Measurements from ENCODE around the gene CXCL9. TPM values are rescaled to one million over a fixed set of nuclear protein-coding genes. Genes with fewer than 3 reads are reported as not detected.
A peak's percentile ranks its signal among the peaks of the same experiment; 100 is the strongest.
"Not testable (repeated sequence)": the region's sequence is repeated elsewhere in the genome, so short reads cannot be mapped to it uniquely, and the experiment has no call there.

The CXCL9 gene
- total RNA-seq, 1 donor from 2014 or later: 0.14 TPM

DNA sequence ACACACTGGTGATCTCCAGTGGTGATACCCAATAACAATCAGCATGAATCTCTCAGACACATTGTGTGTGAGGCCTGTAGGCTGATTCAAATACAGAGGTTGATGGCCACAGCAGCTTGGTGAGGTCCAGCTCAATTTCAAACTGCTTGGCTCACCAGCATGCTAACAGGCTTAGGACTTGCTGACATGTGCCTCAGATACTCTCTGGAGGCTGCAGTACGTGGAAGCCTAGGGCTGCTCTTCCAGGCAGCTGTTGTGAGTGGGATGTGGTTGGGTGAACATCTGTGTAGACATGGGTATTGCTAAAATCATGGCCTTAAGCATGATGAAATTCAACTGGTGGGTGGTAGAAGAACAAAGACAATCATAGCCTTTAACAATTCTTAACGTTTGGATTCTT, 4.3 kb downstream of the CXCL9 start:
- intact Hi-C loops (cut with micrococcal nuclease): no loop called here

DNA sequence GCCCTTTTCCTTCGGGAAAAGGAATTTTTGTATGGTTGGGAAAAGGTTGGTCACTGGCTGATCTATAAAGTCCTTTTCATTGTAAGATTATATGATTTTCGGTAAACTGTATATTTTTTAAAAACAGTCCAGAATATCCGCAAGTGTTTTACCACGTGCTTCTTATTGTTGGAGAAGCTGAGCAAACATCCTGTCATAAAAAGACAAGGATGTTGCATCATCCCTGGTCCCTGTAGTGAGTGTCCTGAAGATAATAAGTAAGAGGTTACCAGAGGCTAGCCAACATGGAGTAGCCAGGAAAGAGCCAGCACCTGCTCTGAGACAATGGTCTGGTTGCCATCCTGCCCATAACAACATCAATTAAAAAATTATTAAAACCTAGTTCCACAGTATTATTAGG, 5.1 kb downstream of the CXCL9 start:
- DNase-seq: no peak
- Mint-ChIP-seq H3K27me3 (peaks cover 4% of the 10 kb centered on the region), H3K4me3 (no peak overlapping the region), H3K36me3 (ENCODE audit: low read depth) (no peaks in the 10 kb centered on the region), H3K4me1 (peaks cover 6% of the 10 kb centered on the region), H3K9me3 (no peaks in the 10 kb centered on the region), H3K27ac (no peak overlapping the region)
- intact Hi-C loops (cut with micrococcal nuclease): no loop called here

More for the DNA sequence above, 4.3 kb downstream of the CXCL9 start:
- Mint-ChIP-seq H3K27ac (no peak overlapping the region), H3K4me1 (peaks cover 6% of the 10 kb centered on the region), H3K27me3 (peaks cover 6% of the 10 kb centered on the region), H3K9me3 (no peaks in the 10 kb centered on the region), H3K4me3 (no peak overlapping the region), H3K36me3 (ENCODE audit: low read depth) (no peaks in the 10 kb centered on the region)
- DNase-seq: no peak

DNA sequence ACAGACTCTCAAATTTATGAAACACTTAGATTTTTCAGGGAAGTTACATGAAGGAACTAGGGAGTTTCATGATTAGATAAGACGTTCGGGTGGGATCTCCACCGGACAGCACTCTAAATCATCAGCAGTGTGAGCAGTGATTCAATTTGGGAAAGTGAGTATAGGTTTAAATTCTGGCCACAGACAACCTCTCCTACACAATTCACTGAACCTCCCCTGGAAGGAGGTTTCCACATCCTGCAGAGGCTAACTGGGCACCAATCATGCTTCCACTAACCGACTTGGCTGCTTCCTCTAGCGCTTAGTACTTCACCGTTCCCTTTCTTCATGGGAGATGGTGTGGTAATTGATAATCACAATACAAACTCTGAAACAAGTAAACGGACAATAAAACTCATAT, 5.6 kb downstream of the CXCL9 start:
- Mint-ChIP-seq H3K27ac (no peak overlapping the region), H3K27me3 (no peaks in the 10 kb centered on the region), H3K4me3 (no peak overlapping the region), H3K36me3 (ENCODE audit: low read depth) (no peaks in the 10 kb centered on the region), H3K4me1 (peaks cover 6% of the 10 kb centered on the region), H3K9me3 (no peaks in the 10 kb centered on the region)
- intact Hi-C loops (cut with micrococcal nuclease): no loop called here
- no peak for DNase-seq

- Mint-ChIP-seq H3K36me3 (ENCODE audit: low read depth) (no peaks in the 10 kb centered on the region), H3K4me1 (peaks cover 6% of the 10 kb centered on the region), H3K9me3 (no peaks in the 10 kb centered on the region), H3K4me3 (no peak overlapping the region), H3K27me3 (no peaks in the 10 kb centered on the region), H3K27ac (no peak overlapping the region)
- no peak for DNase-seq
- intact Hi-C loops (cut with micrococcal nuclease): no loop called here
Observed at GRCh38 chr4:76000279-76000678, 7.0 kb downstream of the CXCL9 start.

GRCh38 chr4:75998525-75999147, 8.7 kb downstream of the CXCL9 start:
- H3K9me3 Mint-ChIP-seq; H3K4me1 Mint-ChIP-seq; H3K36me3 Mint-ChIP-seq (ENCODE audit: low read depth); H3K27ac Mint-ChIP-seq; DNase-seq; H3K27me3 Mint-ChIP-seq; H3K4me3 Mint-ChIP-seq: not testable (repeated sequence)
- intact Hi-C loops (cut with micrococcal nuclease): loop anchor here (10.0 kb wide), 1 partner anchor 306 kb away; the partner anchor contains the start of gene STBD1

DNA sequence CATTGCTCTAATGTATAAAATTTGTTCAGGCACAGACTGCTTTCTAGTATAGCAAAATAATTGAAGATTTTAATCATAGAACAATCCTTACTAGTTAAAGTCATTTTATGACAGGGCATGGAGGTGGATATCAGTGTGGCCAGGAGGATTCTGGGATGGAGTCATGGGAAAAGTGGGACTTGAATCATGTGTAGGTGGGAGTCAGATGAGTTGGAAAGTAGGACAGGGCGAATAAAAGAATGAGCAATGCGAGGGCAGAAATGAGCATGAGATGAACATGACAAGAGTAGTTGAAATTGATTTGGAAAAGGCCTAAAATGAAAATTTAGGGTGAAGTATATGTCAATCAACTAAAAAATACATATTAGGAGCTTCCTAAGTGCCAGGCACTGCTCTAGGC, 9.4 kb downstream of the CXCL9 start:
- H3K27ac Mint-ChIP-seq: no peak overlapping the region
- H3K9me3 Mint-ChIP-seq: no peaks in the 10 kb centered on the region
- peaks cover 4% of the 10 kb centered on the region for H3K4me1 Mint-ChIP-seq
- H3K4me3 Mint-ChIP-seq: no peak overlapping the region
- DNase-seq: no peak
- H3K36me3 Mint-ChIP-seq (ENCODE audit: low read depth): no peaks in the 10 kb centered on the region
- H3K27me3 Mint-ChIP-seq: peaks cover 9% of the 10 kb centered on the region
- intact Hi-C loops (cut with micrococcal nuclease): loop anchor here (10.0 kb wide), 1 partner anchor 307 kb away; the partner anchor contains the start of gene STBD1

- H3K27me3 Mint-ChIP-seq: peaks cover 10% of the 10 kb centered on the region
- no peak overlapping the region for H3K4me3 Mint-ChIP-seq
- no peak for DNase-seq
- intact Hi-C loops (cut with micrococcal nuclease): loop anchor here (10.0 kb wide), 1 partner anchor 308 kb away; the partner anchor contains the start of gene STBD1
- H3K4me1 Mint-ChIP-seq: no peaks in the 10 kb centered on the region
- H3K36me3 Mint-ChIP-seq (ENCODE audit: low read depth): no peaks in the 10 kb centered on the region
- no peaks in the 10 kb centered on the region for H3K9me3 Mint-ChIP-seq
- H3K27ac Mint-ChIP-seq: no peak overlapping the region
Observed at GRCh38 chr4:75997081-75997480, 10.2 kb downstream of the CXCL9 start.

DNA sequence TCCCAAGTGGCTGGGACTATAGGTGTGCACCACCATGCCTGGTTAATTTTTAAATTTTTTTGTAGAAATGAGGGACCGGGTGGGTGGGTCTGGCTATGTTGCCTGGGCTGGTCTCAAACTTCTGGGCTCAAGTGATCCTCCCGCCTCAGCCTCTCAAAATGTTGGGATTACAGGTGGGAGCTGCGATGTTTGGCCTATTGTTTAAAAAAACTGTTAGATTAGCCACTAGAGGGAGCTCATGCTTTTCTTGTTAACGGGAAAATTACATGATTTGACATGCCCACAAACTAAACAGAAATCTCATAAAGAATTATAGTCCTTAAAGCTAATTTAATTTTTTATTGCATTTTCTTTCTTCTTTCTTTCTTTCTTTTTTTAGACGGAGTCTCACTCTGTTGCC, 11.6 kb downstream of the CXCL9 start:
- no peak overlapping the region for H3K27ac Mint-ChIP-seq
- H3K4me3 Mint-ChIP-seq: no peak overlapping the region
- peak; percentile 71 for DNase-seq
- H3K27me3 Mint-ChIP-seq: peaks cover 10% of the 10 kb centered on the region
- no peaks in the 10 kb centered on the region for H3K9me3 Mint-ChIP-seq
- intact Hi-C loops (cut with micrococcal nuclease): loop anchor here (1.0 to 10.0 kb wide), 2 partner anchors 72 to 309 kb away; partner anchors contain the start of gene STBD1
- H3K4me1 Mint-ChIP-seq: peaks cover 5% of the 10 kb centered on the region
- peaks cover under 1% of the 10 kb centered on the region for H3K36me3 Mint-ChIP-seq (ENCODE audit: low read depth)

DNA sequence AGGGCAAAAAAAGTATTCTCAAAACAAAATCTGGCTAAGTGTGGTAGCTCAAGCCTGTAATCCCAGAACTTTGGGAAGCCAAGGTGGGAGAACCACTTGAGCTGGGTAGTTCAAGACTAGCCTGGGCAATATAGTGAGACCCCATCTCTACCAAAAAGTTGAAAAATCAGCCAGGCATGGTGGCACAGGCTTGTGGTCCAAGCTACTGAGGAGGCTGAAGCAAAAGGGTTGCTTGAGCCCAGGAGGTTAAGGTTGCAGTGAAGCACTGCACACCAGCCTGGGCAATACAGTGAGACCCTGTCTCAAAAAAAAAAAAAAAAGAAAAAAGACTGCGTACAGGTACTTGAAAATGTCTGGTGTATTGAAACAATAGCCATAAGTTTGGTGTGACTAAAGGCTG, 14.8 kb downstream of the CXCL9 start:
- intact Hi-C loops (cut with micrococcal nuclease): loop anchor here (5.0 to 10.0 kb wide), 2 partner anchors 312 to 320 kb away; partner anchors contain the start of genes G3BP2 and STBD1
- H3K9me3 Mint-ChIP-seq: peaks cover 4% of the 10 kb centered on the region
- DNase-seq: no peak
- H3K36me3 Mint-ChIP-seq (ENCODE audit: low read depth): peaks cover 18% of the 10 kb centered on the region
- H3K27ac Mint-ChIP-seq: no peak overlapping the region
- no peak overlapping the region for H3K4me3 Mint-ChIP-seq
- peaks cover 26% of the 10 kb centered on the region for H3K4me1 Mint-ChIP-seq
- peaks cover 10% of the 10 kb centered on the region for H3K27me3 Mint-ChIP-seq

GRCh38 chr4:75989846-75990528, 17.3 kb downstream of the CXCL9 start:
- Mint-ChIP-seq H3K27ac (peak overlapping the region; percentile 81), H3K27me3 (peaks cover 9% of the 10 kb centered on the region), H3K4me1 (peaks cover 31% of the 10 kb centered on the region), H3K9me3 (peaks cover 4% of the 10 kb centered on the region), H3K36me3 (ENCODE audit: low read depth) (peaks cover 20% of the 10 kb centered on the region), H3K4me3 (peak overlapping the region; percentile 89)
- no peak for DNase-seq
- intact Hi-C loops (cut with micrococcal nuclease): loop anchor here (1.0 to 10.0 kb wide), 6 partner anchors 50 to 318 kb away; partner anchors contain the start of genes G3BP2, NUP54, STBD1 and USO1

- peaks cover 40% of the 10 kb centered on the region for H3K36me3 Mint-ChIP-seq (ENCODE audit: low read depth)
- H3K4me3 Mint-ChIP-seq: no peak overlapping the region
- peaks cover 28% of the 10 kb centered on the region for H3K4me1 Mint-ChIP-seq
- peaks cover 4% of the 10 kb centered on the region for H3K9me3 Mint-ChIP-seq
- intact Hi-C loops (cut with micrococcal nuclease): no loop called here
- H3K27me3 Mint-ChIP-seq: no peaks in the 10 kb centered on the region
- H3K27ac Mint-ChIP-seq: no peak overlapping the region
- DNase-seq: no peak
Observed at GRCh38 chr4:75985116-75985515, 22.2 kb downstream of the CXCL9 start.

DNA sequence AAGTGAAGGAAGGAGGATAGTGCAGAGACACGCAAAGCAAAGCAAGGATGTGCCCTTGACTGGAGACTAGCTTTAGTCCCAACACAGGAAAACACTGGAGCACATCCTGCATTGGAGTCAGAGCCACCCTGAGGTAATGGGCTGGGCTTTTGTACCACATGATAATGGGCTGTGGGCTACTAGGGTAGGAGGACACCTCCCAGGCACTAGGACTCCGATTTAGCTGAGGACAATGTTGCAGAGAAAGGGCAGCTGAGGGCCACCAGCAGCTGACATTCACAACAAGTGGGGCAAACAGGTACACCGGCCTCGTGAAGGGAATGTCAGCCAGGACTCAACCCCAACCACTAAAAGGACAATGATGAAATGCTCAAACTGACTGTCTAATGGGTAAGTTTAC, 26.7 kb downstream of the CXCL9 start:
- intact Hi-C loops (cut with micrococcal nuclease): no loop called here
- Mint-ChIP-seq H3K9me3 (no peaks in the 10 kb centered on the region), H3K36me3 (ENCODE audit: low read depth) (peaks cover 45% of the 10 kb centered on the region), H3K27me3 (no peaks in the 10 kb centered on the region), H3K4me3 (no peak overlapping the region), H3K4me1 (peaks cover 2% of the 10 kb centered on the region), H3K27ac (no peak overlapping the region)
- DNase-seq: no peak

DNA sequence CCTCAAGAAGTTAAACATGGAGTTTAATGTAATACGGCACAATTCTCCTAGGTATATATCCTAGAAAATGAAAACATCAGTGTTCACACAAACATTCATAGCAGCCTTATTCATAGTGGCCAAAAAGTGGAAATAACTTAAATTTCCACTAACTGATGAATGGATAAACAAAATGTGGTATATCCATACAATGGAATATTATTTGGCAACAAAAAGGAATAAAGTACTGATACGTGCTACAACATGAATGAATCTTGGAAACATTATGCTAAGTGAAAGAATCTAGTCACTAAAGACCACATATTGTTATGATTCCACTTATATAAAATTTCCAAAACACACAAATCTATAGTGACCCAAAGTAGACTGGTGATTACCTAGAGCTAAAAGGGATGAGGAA, 31.1 kb downstream of the CXCL9 start:
- DNase-seq: no peak
- H3K4me3 Mint-ChIP-seq: no peak overlapping the region
- H3K9me3 Mint-ChIP-seq: no peaks in the 10 kb centered on the region
- H3K27ac Mint-ChIP-seq: no peak overlapping the region
- H3K4me1 Mint-ChIP-seq: no peaks in the 10 kb centered on the region
- intact Hi-C loops (cut with micrococcal nuclease): no loop called here
- H3K36me3 Mint-ChIP-seq (ENCODE audit: low read depth): peaks cover 57% of the 10 kb centered on the region
- H3K27me3 Mint-ChIP-seq: no peaks in the 10 kb centered on the region

- no peaks in the 10 kb centered on the region for H3K4me1 Mint-ChIP-seq
- peaks cover 68% of the 10 kb centered on the region for H3K36me3 Mint-ChIP-seq (ENCODE audit: low read depth)
- no peak overlapping the region for H3K4me3 Mint-ChIP-seq
- H3K9me3 Mint-ChIP-seq: no peaks in the 10 kb centered on the region
- H3K27me3 Mint-ChIP-seq: no peaks in the 10 kb centered on the region
- intact Hi-C loops (cut with micrococcal nuclease): no loop called here
- no peak for DNase-seq
- no peak overlapping the region for H3K27ac Mint-ChIP-seq
Observed at GRCh38 chr4:75973766-75974165, 33.5 kb downstream of the CXCL9 start.

Data from activated CD4-positive, alpha-beta T cell treated with anti-CD3 and anti-CD28 coated beads, Interleukin-2, amount 10 ng/mL, durations not matched to agents 24 days and 14 days (primary cell).